Medulla oblongata (tissue), 1 donor: ENCODE data around the gene DGKE.
A peak's percentile ranks its signal among the peaks of the same experiment; 100 is the strongest.

Experiments used
- DNase-seq: peaks from one replicate; pipeline ENCODE4 v3.0.0-alpha.2; 2015; ENCODE audit errors: extremely low spot score

DGKE gene

DNA sequence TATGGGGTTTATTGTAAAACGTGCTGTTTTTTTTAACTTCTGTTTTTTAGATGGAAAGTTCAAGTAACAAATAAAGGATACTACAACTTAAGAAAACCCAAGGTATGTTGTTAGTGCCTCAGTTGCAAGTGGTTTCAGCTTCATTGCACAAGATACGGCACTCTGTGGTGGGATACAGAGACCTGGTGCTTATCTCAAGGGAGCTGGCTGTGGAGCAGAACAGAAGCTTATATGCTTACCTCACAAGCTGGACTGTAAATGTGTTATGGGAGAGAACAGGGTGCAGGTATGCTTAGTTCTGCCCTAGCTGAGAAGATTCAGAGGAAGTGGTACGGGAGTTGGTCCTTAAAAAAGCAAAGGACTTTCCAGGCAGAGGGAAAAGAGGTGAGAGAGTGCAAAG lies 15.2 kb downstream of the DGKE start:
- no peak for DNase-seq

DNA sequence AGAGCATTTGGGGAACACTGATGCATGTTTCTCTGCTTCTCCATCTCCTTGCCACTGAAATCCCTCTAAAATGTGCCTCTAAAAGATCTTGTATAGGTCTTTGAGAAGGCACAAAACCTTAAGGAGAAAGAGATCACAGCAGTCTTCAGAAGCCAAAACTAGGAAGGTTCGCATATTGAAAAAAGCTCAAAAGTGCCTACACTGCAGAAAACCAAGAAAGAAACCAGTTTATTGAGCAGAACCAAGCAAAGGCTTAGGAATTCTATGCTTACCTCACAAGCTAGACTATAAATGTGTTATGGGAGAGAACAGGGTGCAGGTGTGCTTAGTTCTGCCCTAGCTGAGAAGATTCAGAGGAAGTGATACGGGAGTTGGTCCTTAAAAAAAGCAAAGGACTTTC lies 16.6 kb downstream of the DGKE start:
- DNase-seq: no peak

DNA sequence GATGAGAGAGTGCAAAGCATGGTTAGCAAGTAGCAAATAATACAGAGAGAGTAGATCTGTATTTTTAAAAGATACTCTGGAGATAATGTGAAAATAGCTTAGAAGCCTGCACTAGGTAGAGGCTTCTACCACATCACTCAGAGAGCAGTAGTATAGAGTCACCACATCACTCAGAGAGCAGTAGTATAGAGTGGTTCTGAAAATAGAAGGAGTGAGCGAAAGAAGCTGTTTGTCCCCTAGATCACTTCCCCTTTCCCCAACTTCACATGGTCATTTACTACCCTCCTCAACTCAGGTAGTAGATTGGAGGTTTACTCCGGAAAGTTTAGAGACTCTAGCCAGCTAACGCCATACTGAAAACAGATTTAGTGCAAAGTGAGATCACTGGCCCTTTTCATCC lies 17.1 kb downstream of the DGKE start:
- DNase-seq: no peak

DNA sequence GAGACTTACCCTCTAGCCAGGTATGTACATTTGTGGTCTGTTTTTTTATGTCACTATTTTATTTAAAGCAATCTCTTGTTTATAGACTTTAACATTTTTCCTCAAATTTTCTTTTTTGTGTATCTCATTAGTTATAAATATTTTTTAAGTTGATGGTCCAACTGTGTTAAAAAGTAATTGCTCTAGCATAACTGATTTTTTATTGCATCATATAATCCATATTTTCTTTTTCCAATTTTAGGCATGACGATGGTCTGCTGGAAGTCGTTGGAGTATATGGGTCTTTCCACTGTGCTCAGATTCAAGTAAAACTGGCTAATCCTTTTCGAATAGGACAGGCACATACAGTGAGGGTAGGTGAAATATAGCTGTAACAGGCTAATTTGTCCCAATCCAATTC lies 27.9 kb downstream of the DGKE start:
- no peak for DNase-seq

DNA sequence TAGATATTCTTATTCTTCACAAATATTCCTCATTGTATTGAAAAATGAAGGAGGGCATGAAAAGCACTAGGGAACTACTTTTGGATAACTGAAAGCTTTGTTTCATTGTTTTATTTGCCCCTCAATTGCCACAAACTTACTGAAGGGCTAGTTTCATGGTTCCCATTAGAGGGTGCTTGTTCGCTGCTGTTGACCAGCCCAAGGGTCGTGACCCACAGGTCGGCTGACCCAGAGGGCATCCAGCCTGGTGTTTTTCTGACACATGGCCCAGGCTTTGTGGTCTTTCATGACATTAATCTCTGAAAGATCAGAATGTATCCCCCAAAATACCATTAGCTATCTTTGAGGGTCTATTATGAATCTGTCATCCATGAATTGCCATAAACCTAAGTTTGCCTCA lies 30.0 kb downstream of the DGKE start:
- DNase-seq: no peak

DNA sequence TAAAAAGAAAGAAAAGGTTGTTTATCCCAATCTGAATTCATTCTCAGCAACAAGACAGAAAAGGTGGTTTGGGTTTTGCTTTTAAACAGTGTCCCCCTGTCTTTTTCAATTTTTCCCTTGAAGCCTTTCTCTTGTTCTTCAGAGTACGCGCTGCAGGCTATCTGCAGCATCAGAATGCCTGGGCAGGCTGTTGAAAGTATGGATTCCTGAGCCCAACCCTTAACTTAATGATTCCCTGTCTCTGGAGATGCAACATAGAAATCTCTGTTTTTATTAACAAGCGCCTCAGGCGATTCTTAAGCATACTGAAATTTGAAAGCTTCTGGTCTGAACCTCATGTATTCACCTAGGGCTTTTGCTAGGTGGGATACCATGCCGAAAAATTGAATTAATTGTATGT lies 32.1 kb downstream of the DGKE start:
- no peak for DNase-seq

DNA sequence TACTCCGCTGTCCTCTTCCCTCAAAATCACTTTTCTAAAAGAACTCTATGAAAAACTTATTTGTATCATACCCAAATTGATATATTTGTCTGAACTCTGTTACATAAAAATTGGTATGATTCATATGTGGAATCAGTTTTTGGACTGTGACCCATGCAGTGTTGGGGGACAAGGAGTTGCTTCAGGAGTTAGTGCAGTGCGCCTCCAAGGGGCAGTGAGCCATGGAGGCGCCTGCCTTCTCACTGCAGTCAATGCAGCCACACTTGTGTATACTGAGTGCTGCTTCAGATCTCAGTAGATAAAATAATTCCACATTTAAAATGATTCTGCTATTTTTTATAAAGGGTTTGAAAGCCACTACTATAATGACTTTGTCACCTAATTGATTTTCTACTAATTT lies 32.5 kb downstream of the DGKE start:
- no peak for DNase-seq

DNA sequence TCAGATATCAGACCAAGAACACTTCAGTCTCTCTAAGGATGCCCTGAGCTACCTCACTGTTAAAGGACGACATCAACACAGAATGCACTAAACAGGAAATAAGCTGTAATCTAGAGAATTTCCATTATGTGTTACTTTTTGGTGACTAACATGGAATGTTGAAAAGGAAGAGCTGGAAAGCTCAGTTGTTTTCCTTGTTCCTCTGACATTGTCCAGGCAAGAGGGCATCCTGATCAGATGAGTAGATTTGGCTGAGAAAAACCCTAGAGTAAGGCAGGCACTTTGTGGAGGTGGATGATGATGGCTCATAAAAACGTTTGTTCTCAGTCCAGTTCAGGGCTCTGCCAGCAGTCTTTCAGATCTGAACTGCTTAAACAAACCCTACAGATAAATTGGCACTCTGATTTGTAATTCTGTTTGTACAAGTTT lies 34.0 kb downstream of the DGKE start:
- DNase-seq: no peak

DNA sequence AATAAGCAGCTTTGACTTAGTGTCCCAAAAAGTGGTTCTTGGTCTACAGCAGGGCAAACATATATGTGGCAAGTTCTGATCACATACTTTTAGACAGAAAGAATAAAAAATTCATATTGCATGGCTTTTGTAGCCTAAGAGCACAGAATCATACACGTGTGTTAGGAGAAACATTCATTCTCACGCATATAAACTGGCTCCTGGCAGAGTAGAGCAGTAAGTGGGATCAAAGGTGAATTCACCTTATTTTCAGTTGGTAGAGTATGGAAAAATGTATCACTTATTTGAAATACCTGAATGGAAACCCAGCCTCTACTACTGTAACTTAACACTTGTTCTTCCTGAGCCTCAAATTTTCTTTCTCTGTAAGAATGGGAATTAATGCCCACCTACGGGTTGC lies 34.8 kb downstream of the DGKE start:
- DNase-seq: no peak

DNA sequence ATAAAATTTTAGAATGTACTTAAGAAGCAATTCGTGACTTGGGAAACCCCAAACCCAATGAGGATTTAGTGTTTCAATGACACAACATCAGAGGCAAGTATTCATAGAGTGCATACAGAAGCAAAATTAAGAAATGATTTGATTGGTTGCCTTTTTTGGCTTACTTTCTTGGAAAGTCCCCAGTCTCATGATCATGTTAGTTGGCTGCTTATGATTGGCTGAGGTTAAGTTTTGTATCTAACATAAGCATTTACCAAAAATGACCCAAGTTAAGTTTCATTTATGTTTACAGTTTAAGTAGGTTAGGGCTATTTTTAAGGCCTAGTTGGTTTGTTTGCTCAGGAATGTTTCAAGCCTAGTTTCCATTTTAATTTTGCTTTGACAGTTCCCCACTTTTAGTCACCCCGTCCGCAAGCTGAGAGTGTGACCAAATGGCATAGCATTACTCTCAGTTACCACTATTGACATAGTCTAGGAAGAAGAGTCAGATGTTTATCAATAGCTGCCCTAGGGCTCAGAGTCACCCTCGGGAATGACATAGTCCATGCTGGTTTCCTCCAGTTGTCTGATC lies 36.2 kb downstream of the DGKE start:
- no peak for DNase-seq

DNA sequence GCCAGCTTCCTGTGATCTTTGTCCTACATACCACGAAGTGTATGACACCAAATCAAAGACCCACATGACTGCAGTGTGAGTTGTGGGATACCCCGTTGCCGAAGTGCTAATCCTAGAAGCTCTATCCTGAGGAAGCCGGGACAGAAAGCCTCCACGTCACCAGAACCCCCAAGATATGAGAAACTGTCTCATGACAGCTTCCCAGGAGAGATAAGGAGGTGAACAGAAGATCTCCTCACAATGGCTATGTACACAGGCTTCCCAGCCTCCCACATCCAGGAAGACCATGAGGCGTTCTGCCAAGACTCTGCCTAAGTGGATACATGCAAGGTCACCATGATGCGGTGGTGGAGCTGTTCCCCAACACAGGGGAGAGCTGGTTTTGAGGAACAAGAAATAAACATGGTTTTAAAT lies 42.8 kb downstream of the DGKE start:
- DNase-seq: no peak

DNA sequence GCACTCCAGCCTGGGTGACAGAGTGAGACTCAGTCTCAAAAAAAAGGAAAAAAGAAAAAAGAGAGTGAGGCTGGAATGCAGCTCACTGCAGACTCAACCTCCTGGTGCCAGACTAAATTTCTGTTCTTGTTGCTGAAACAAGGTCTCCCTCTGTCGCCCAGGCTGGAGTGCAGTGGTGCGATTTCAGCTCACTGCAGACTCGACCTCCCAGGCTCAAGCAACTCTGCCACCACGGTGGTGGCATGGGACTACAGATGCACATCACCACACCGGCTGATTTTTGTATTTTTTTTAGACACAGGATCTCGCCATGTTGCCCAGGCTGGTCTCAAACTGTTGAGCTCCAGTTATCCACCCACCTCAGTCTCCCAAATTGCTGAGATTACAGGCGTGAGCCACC lies 45.3 kb downstream of the DGKE start:
- DNase-seq: no peak

DNA sequence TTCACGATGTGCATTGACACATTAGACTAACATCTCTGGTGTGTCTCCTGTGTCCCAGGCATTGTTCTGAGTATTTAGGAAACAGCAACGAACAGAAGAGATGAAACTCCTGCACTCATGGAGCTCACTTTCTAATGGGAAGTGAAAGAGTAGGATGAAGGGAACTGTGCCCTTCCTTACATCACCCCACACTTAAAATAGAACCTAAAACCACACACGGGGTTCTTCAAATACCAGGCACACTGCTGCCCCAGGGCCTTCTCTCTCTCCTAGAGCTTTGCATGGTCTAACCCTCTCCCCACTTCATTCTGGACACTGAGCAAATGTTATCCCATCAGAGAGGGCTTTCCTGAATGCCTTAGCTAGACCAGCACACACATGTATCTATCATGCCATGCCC lies 46.2 kb downstream of the DGKE start:
- peak; percentile 50 for DNase-seq

DNA sequence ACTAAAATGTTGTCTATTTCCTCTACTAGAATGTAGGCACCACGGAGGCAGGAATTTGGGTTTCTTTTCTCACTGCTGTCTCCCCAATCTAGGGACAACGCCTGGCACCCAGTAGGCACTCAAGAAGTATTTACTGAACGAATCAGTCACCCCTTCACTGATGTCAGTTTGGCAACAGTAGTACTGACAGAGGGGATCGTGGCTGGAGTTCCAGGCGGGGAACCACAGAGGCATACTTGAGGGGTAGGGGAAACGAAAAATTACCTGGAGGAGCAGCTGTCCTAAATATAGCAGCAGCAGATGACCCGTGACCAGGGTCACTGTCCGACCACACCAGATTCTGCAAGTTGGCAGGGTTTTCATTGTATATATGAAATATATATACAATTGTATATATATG lies 46.6 kb downstream of the DGKE start:
- no peak for DNase-seq

DNA sequence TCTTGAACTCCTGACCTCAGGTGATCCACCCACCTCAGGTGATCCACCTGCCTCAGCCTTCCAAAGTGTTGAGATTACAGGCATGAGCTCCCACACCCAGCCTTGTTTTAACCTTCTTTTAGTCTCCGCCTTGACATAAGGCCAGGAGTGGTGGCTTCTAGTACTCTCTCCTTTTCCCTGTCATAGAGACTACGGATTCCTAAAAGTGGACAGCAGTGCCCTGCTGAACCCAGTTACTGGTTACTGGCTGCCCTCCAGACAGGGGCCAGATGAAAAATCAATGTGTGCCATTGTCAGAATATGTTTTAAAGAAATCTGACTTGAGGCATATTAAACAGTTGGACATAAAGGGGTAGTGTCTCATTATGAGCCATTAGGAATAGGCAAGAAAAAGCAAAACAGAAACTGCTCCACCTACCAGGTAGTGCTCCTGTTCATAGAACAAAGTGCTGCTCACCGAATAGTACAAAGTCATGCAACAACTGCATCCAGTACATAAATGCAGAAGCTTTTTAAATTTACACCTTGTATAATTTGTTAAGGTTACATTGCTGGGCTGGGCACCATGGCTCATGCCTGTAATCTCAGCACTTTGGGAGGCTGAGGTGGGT lies 47.8 kb downstream of the DGKE start:
- DNase-seq: no peak

DNA sequence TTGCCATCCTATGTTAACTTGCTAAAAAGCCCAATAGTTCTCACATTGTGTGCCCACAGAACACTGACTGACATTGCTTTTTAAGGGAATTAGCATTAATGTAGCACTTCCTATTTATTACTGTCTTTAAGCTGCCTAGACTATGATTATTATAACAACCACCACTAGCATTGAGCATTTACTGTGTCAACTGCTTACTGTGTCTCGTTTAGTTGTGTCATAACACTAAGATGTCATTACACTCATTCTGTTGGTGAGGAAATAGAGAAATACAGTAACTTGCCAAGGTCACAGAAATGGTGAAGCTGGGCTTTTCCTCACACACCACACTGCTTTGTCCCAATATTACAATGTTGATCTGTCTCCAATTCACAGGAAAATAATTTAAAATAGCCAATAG lies 49.7 kb downstream of the DGKE start:
- DNase-seq: no peak

DNA sequence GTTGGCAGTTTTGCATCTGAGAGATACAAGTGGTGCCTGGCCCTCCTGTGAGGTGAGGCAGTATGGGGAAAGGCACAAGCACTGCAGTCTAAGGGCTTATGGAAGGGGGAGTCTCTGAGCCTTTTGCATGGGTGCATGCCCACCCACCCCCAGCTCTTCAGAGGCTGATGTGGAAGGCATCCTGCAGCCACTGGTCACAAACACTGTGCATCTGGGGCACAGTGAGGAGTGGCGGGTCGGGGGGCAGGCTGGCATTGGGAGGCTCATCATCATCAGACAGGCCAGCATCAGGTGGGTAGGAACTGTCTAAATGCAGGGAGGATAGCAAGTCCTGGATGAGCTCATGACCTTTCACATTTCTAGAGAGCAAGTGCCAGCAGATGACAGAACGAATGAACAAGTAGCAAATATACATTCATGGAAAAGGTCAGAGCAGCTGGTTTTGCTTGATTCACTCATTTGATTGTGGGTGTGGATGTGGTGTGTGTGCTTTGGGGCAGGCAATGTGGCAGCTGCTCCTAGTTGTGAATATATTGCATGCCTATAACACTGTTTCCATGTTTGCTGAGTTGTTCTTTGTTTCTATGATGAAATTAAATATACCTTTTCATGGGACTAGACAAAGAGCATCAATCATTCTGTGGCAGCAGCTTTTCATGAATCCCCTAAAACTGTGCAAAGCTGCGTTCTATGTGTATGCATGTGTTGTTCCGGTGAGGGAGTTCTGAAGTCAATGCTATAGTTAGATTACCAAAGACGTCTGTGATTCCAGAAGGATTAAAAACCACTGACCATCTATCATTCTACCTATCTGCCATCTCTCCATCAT lies 50.7 kb downstream of the DGKE start:
- DNase-seq: no peak

DNA sequence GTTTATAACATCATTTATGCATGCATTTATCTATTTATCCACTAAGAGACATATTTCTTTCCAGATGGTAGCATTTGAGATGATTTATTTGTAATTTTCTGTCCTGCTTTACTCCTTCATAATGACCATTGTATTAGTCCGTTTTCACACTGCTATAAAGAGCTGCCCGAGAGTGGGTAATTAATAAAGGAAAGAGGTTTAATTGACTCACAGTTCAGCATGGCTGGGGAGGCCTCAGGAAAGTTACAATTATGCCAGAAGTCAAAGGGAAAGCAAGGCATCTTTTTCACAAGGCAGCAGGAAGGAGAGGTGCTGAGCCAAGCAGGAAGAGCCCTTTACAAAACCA lies 51.3 kb downstream of the DGKE start:
- no peak for DNase-seq

DNA sequence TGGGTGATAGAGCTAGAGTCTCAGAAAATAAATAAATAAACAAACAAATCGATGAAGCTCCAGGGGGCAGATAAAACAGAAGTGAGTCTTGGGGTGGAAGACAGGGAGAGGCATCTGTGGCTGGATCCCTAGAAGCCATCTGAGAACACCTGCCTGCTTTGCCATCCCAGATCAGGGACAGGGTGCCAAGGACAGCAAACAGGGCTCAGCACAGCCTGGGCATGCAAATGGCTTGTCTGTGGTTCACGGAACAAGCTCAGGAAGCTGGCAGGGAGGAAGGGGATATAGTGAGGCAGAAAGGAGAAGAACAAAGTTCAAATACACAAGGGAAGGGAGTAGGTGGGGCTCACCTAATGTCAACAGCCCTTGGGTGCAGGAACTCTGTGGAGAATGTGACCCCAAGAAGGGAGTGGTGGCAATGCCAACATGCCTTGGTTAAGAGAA lies 52.4 kb downstream of the DGKE start:
- DNase-seq: no peak

DNA sequence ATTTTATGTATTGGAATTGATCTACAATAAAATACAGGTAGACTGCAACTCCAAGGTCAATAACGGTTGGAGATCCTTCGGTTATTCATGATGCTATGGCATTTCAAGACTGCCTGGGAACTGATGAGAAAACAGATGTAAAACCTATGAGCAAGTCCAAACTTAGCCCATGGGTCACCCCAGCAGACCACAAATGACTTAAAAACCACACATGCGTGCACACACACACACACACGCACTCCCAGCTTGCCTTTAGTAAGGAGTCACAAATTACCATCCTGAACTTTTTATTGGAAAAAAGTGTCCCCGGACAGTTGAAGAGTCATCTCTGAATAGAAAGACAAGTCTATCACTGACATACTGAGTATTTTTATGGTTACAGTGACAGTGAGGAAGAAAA lies 53.2 kb downstream of the DGKE start:
- DNase-seq: no peak

DNA sequence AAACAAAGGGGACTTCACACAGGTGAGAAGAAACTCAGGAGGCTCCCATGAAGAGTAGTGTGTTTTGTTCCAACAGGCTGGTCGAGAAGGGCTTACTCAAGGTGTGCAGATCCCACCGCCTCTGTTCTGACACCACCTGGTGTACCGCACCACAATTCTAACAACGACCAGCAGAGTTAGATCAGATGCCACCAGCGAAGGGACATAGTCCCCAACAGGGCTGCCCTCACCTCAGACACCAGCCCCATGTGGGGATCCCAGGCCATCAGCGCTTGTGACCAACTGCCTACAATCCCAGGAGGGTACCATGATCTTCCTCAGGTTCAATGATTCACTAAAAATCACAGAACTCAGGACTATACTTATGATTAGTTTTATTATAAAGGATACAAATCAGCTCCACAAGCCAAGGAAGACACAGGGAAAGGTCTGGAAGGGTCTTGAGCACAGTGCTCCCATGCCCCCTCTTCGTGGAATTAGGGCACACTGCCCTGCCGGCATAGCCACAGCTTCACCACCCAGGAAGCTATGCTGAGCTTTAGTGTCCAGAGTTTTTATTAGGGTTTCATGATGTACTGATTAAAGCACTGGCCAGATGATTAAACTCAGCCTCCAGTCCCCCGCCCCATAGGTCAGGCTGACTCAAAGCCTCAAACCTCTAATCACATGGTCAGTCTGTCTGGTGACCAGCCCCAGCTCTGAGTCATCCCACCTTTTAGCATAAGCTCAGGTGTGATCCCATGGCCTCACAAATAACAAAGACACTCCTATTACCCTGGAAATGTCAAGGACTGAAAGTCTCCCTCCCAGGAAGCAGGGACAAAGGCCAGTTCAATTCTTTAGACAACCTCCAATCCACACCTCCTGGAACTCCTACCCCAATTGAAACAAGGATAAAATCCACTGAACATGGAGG lies 53.9 kb downstream of the DGKE start:
- DNase-seq: no peak

DNA sequence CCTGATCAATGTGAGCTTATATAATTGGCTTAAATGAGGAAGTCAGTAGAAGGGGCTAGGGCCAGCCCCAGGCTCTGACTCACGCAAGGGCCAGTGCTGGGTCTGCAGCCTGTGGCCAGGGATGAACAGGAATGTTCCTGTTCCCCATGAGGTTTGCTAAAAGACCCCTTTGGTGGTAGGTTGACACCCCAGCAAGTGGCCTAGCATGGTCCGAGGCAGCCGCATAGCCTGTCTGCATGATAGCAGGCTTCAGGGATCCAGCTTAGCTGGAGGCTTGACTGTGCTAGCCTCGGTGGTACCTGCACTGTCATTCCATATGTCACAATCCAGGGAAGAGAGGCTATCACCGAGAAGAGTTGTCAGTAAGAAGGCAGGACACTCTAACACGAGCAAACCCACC lies 56.4 kb downstream of the DGKE start:
- no peak for DNase-seq
